HCT116 (cell line): Measurements from ENCODE around the gene AAR2.

Source experiments
- CEBPB ChIP-seq: IDR thresholded peaks from 2 replicates; pipeline ENCODE4 v1.6.1; 2012; ENCODE audit warnings: low read depth
- EGR1 ChIP-seq: IDR thresholded peaks from 2 replicates; pipeline ENCODE4 v1.6.1; 2012; ENCODE audit warnings: low read depth
- JUND ChIP-seq: IDR thresholded peaks from 2 replicates; pipeline ENCODE4 v1.6.1; 2012

DNA sequence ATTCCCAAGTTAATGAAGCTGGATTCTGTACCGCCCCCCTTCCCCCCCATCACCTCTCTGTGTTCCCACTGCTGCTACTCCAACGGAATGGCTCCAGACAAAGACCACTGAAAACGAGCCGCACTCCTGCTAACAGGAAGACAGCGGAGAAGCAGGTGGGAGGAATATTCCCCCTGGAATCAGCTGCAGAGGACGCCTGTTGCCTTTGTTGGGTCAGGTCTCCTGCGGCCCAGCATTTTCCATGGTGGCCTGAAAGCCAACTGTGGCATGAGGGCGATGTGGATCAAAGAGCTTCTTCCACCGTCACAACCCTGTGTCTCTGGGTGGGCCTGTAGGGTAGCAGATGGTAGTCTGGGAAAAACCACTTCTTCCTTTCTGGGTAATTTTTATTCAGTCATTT is 16.8 kb downstream of the AAR2 start:
- TF ChIP-seq JUND (no peak), EGR1 (no peak), CEBPB (no peak)
